Retinal pigment epithelial cell (primary cell): ENCODE measurements around the gene SH3RF3.

Experiments
- DNase-seq: peaks from one replicate; pipeline ENCODE4 v3.0.0-alpha.2; 2010; ENCODE audit warnings: low read depth
- H3K4me3 ChIP-seq: 2 replicates; pipeline ENCODE4 v1.5.1; 2011; ENCODE audit warnings: mild to moderate bottlenecking, low read length, control low read depth, moderate library complexity
- TF ChIP-seq, protein P1 (sequence below): conservative IDR thresholded peaks from 2 replicates; pipeline ENCODE4 v1.5.1; 2011; ENCODE audit warnings: low read depth, low read length, control low read depth, inconsistent platforms

SH3RF3 gene

DNA sequence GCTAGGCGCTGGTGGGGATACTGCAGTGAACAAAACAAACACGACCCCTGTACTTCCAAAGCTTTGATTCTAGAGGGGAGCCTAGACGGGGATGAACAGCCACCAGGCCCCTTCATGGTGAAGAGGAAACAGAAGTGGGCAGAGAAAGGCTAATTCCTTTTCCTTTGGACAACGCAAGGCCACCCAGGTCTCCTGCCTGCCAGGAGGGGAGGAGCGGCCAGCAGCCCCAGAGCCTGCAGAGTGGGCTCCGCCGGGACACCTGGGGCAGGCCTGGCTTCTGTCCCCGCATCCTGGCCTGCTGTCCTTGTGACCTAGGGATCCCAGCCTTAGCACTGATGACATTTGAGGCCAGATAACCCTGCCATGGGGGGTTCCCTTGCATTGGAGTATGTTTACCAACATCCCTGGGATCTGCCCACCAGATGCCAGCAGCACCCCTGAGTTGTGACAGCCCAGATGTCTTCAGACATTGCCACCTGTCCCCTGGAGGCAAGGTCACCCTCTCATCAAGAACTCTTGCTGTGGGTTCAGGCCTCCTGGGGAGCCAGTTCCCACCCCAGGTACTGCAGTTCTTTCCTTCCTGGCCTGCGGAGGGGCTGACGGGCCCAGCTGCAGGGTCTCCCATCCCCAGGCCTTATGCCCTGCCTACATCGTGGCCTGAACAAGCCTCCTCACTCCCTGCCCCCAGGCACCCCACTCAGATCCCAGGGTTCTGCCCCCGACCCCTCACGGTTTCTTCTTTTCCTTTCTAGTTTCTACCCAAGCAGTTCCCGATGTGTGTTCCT is 359.1 kb downstream of the SH3RF3 start:
- H3K4me3 ChIP-seq: no peak overlapping the region
- no peak for DNase-seq
- TF ChIP-seq, protein P1, sequence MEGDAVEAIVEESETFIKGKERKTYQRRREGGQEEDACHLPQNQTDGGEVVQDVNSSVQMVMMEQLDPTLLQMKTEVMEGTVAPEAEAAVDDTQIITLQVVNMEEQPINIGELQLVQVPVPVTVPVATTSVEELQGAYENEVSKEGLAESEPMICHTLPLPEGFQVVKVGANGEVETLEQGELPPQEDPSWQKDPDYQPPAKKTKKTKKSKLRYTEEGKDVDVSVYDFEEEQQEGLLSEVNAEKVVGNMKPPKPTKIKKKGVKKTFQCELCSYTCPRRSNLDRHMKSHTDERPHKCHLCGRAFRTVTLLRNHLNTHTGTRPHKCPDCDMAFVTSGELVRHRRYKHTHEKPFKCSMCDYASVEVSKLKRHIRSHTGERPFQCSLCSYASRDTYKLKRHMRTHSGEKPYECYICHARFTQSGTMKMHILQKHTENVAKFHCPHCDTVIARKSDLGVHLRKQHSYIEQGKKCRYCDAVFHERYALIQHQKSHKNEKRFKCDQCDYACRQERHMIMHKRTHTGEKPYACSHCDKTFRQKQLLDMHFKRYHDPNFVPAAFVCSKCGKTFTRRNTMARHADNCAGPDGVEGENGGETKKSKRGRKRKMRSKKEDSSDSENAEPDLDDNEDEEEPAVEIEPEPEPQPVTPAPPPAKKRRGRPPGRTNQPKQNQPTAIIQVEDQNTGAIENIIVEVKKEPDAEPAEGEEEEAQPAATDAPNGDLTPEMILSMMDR: no peak

DNA sequence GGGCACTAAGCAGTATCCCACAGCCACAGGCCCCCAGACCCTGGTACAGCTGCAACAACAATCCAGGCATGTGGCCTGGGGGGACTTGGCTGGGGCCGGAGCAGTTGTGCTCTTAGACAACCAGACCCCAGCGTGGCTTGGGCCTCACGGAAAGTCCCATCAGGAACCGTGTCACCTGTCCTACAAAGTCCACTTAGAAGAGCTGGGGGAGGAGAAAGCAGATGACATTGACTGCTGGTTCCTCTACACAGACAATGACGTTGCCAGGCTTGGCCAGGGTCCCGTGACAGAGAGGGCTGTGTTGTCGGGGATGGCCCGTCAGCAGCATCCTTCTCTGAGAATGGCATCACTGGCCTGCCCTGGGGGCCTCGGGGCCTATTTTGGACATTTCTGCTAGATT is 360.3 kb downstream of the SH3RF3 start:
- TF ChIP-seq, protein P1: no peak
- H3K4me3 ChIP-seq: no peak overlapping the region
- DNase-seq: no peak

DNA sequence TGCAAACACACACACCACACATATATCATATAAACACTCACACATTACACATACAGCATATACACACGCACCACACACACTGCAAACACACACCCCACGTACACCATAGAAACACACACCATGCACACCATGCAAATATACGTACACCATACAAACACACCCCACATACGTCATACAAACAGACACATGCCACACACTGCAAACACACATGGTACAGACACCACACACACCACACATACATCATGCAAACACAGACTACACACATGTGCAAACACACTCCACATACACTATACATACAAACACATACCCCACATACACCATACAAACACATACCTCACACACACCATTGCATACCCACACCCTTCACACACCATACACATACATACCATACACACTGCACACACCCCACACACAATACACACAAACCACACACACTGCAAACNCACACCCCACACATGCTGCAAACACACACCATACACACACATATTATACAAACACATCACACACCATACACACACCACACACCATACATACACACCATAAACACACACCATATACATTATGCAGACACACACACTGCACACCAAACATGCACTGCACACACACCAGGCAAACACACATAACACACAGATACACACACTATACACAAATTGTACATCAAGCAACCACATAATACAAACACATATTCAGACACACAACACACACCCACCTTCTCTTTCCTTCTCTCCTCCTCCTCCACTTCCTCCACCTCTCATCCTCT is 364.4 kb downstream of the SH3RF3 start:
- DNase-seq: no peak
- TF ChIP-seq, protein P1: no peak
- no peak overlapping the region for H3K4me3 ChIP-seq

DNA sequence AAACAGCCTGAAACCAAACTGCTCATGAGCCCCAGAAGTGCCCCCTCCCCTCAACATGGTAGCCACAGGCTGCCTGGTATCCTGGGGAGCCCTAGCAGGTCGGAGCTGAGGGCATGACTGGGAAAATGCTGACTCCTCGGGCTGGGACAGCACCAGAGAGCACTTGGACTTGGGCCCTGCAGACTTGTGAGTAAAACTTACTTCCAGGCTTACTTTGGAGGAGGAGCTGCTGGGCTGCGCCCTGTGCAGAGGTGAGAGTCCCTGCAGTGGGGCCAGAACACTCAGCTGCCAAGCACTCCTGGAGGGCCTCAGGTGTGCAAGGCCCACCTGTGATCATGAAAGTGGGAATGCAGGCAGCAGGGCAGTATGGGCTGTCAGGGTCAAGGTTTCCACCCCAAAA is 365.3 kb downstream of the SH3RF3 start:
- TF ChIP-seq, protein P1: no peak
- no peak overlapping the region for H3K4me3 ChIP-seq
- no peak for DNase-seq

DNA sequence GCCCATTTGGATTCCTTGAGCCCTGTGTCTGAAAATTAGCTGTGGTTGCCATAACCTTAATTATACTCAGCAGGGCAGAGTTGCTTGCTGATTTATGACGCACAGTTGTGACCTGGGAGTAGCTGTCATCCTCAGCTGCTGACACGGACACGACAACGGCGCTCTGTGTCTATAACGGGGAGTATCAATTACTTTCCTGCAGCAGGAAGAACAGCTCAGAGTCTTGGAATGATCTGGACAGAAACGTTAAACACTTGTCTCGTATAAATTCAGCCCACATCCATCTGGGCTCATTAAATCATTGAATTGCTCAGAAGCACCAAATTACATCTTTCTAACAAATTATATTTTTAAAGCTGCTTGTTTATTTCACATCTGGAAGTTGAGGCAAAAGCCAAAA is 368.5 kb downstream of the SH3RF3 start:
- H3K4me3 ChIP-seq: no peak overlapping the region
- DNase-seq: no peak
- TF ChIP-seq, protein P1: no peak

DNA sequence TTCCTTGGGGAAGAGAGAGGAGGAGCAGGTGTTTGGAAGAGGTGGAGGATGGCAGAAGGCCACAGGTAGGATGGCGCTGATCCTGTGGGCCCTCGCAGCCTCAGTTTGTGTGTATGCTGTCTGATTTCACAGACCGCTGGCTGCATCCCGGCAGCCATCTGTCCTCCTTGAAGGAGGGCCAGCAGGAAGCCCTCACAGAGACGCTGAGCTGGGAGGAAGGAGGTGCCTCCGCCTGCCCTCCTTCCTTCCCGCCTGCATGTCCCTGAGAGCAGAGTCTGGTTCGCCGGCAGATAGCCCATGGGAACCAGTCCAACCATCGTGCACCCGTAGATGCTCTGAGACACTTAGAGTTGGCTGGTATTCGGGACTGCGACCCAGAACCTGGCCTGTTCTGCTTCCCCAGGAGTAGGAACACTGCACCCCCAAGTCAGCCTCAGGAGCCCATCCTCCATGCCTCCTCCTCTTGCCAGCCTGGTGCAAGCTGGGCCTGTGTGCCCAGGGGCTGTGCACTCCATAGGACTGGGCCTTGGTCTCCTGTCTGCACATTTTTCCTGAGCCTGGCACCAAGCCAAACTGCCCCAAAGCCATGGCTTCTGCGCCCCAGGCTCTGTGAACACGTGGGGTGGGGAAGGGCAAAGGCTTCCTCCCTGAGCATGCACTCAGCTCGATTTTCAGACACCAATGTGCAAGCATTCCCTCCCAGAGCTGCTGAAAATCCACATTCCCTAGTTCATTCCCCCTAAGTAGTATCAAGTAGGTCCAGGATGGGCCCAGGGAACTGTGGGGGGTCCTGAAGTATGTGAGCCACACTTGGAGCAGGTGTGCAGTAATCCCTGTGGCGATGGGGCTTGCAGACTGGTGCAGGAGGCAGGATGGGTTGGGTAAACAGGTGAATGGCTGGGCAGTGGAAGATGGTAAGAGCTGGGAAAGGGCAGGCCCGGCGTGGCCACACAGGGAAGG is 369.2 kb downstream of the SH3RF3 start:
- TF ChIP-seq, protein P1: no peak
- DNase-seq: no peak
- H3K4me3 ChIP-seq: no peak overlapping the region
